GM11168 (cell line): Measurements from ENCODE around the gene BLTP3B.

ENCODE experiments used
- in situ Hi-C: fragments of 300-500 bp; cut with MboI; formaldehyde crosslinking; loops from one replicate; pipeline ENCODE4 v1.12.0; 2022; ENCODE audit warnings: low sequenced_read_pairs; ENCODE audit not compliant: unreplicated experiment

Gene BLTP3B

DNA sequence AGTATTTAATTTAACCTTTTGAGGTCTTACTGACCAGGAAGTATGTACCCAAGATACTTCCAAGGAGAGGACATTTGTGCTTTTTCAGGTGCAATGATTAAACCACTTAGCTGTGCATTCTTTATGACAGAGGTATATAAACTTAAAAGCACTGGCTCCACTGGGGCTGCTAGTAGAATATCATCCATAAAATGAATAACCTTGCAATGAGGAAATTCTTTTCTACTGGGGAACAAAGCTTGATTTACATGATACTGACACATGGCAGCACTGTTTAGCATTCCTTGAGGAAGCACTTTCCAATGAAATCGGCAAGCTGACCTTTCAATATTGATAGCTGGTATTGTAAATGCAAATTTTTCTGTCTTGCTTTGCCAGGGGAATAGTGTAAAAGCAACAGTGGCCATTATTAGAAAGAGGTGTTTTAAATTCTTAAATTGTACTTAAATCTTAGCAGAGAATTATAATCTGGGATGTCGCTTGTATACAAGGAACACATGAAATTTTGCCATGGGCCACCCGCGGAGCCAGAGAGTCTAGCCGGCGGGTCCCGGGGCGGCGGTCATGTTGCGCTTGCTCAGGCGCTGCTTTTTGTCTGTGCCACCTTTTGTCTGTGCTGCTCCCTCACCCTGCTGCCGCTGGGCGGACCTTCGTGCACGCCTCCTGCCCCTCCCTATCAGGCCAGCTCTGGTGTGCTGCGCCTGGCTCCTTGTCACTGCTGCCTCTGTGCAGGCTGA lies 20.9 kb upstream of the BLTP3B start:
- in situ Hi-C loops = no loop called here

DNA sequence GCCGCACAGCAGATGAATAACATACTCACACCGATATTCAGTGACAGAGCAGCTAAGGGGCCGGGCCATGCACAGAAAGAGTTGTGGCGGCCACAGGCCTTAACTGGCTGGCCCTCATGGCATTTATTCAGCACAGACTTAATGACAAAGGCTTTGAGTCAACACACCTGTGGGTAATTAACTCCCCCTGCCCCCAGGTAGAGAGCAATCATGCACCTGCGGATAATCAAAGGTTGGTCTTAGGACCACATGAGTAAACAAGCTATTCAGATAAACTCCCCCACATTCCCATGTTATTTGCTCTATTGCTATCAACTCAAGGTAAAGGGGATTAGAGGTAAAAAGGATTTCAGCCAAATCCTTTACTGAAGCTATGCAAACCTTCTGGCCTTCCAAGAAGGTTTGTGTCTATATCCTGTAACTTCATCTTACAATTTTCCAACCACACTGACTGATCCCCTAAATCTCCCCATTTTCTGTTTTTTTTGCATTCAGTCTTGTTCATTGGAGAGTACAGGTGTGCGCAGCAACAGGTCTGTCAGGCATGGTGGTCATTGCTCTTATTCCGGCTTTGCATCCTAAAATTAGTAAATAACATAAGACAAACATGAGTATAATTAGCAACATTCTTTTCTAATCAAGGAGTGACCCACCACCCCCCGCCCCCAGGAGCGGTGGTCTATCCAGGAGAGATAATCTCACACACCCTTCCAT lies 16.9 kb upstream of the BLTP3B start:
- in situ Hi-C loops = no loop called here

DNA sequence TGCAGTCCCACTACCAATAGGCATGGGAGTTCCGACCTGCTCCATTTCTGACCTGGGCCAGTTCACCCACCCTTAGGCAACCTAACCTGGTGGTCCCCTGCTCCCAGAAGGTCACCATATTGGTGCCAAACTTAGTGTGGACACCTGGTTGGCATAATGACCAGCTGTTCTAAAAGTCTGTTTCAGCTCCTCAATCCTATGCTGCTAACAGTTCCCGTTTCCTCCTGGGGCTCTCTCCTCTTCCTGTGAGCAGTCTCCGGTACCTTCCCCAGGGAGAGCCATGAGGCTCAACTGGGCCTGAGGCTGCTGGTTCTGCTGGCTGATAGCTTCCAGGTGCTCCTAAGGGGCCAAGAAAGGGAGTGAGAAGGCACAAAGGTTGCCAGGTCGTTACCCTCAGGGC lies 15.9 kb upstream of the BLTP3B start:
- in situ Hi-C loops = no loop called here

DNA sequence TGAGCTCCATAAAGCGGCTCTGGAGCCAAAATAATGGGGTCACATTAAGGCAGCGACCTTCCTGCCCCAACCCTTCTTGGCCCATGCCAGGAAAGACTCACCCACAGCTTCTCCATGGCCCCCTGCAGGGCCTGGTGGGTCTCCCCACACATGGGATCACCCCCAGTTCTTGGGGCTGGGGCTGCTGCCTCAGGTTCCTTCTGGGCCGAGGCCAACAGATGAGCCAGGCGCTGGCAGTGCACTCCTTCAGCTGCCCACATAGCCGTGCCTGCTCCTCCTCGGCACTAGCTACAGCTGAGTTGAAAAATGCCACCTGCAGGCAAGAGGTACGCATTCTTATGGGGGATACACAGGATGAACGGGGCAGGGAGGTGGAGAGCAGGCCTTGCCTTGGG lies 14.8 kb upstream of the BLTP3B start:
- in situ Hi-C loops = no loop called here

DNA sequence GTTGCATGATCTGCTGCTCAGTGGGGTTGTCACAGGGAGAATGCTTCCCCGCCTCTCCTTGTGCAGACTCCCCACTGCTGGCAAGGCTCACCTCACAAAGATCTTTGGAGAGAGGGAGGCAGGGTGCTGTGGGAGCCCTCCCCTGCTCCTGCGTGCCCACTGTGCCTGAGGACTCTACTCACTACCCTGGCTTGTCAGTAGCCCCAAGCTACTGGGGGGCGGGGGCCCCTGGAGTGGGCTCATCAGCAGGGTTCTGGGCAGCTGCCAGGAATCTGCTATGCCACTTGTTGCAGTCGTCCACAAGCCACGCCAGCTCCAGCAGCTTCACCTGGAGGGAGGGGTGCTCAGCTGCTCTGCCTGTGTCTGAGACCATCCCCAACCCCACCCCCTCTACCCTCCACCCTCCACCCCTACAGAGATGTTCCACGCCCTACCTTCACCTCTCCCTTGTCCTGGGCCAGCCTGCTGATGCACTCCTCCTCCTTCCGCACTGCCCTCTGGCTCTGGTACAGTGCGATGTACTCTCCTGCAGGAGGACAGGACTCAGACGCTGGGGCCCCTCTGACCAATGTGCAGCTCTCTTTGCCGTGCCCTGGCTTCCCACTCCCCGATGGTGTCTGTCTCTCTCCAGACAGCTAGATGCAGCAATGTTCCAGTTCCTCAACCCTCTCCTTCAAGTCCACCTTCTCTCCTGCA lies 14.2 kb upstream of the BLTP3B start:
- in situ Hi-C loops = no loop called here

DNA sequence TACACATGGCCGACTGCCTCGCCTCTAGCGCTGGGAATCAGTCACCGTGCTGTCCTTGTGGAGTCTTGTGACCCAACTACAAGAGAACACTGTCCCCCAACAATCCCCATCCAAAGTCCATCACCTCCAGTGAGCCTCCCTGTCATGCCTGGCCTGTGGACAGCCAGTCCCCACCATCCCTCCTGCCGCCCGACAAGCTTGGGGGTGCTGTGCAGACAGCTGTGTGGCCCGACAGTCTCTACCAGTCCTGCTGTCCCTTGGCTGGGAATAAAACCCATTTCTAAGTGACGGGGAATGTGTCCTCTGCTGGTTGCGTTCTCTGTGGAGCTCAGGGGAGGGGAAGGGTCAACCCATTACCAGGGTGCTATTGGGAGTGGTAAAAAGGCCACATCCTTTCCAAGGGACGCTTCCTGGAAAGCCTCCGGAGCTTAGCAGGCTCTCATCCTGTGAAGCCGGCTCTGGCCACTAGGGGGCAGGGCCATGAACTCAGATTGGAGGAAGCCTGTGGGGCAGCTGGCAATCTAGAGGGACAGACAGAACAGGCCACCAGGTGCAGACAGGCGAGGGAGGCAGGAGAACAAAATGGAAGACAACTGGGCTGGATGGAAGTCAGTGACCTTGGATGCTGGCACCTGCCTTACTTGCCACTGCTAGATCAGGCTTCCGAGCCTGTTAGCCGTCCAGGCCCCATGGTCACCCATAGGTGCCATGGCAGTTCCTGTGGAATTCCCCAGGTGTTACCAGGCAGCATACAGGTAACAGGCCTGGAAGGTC lies 12.0 kb upstream of the BLTP3B start:
- in situ Hi-C loops = no loop called here

DNA sequence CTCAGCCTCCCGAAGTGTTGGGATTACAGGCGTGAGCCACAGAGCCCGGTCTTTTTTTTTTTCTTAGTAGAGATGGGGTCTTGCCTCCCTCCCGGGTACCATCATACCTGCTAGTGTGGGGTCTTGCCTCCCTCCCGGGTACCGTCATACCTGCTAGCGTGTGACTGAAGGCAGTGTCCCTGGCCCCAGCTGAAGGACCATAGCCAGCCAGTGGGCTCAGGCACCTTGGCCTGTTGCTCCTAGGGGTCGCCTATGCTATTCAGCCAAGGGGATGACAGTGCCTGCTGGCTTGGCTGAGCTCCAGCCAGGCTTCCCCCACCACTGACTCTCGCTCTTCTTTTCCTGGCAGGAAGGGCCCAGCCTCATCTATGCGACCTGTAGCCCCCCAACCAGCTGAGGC lies 10.5 kb upstream of the BLTP3B start:
- in situ Hi-C loops = no loop called here

DNA sequence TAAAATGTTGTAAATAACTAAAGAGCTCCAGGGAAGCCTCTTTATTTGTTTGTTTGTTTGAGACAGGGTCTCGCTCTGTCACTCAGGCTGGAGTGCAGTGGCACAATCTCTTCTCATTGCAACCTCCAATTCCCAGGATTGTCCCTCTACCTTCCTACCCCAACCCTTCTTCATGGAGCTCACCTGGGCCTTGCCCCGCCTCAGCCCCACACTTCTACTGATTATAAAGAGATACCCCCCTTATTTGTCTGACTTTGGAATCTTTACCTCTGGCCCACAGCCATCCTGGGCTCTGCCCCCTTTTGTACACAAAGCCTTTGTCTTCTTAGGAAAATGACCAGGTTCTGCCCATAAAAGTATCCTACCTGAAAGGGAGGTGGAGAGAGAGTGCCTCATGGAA lies 9.1 kb upstream of the BLTP3B start:
- in situ Hi-C loops = no loop called here

DNA sequence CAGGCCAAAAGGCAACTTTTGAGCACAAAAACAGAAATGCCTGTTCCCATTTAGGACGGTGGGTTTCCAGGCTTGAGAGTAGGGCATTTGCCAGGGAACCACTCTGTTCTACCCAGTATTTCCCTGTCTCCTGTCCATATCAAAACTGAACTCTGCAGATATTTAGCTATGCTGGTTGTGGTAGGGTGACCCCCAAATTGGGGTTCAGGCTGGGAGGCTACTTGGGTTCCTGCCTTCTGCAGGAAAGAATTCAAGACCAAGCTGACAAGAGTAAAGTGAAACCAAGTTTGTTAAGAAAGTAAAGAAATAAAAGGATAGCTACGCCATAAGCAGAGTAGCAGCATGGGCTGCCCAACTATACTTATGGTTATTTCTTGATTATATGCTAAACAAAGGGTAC lies 3.6 kb upstream of the BLTP3B start:
- in situ Hi-C loops = no loop called here

DNA sequence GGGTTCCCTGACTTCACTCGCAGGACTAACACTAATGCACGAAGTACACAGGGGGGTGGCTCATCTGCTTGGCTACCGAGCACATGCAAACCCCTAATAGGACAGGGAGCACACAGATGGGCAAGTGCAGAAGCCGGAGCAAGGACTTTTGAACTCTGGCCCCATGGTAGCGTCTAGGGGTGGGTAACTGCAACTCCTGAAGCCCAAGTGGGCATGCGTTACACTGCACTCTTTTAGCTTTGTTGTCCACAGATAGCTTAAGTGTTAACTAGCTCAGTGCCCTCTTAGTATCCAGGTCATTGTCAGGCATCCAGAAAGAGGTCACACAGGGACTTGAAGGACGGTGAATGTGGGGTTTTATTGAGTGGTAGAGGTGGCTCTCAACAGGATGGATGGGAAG lies 3.0 kb upstream of the BLTP3B start:
- in situ Hi-C loops = no loop called here

DNA sequence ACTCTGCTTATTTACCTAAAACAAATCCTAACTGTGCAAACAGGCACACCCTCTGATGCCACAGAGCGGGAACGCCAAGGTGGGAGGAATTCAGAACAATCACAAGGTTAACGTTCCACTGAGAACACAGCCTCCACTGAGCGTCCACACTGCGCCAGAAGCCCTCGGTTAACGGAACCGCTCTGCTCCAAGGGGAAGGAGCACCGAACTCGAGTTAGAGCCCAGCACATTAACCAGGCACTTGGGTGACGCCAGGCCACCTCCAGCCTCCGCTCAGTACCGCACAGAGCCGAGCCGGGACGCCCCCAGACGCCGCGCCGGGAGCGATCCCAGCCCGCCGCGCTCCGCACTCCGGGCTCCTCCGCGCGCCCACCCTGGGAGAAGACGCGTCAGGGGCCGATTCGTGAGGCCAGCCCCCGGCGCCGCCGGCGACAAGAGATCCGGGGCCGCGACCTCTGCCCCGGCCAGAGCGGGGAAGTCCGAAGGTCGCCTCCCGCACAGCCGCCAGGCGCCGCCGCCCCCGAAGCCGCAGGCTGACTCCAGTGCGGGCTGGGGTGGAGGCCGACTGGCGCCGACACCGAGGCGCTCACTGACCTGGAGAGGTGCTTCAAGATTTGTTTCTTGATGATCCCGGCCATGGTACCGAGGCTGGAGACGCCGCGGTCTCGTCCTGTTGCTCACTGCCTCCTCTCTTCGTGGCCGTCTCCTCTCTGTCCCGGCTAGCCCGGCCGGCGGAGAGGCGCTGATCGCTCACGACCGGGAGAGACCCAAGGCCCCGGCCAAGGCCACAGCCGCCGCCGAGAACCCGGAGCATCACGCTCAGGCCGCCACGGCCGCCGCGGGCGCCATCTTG lies 450 bp downstream of the BLTP3B start:
- in situ Hi-C loops = no loop called here

DNA sequence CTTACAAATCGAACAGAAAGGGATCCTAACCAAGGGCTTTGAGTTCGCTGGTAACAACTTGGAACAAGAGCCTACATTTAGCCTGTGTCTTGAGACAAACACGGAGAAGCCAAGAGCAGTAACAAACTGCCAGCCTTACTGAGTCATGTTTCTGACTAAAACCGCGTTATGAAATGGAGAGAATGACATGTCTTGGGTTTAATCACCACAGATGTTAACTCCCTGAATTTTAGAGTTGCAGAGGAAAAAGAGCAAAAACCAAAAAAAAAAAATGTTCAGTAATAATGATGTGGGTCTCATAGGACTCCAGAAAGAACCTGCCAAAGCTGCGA lies 1.0 kb downstream of the BLTP3B start:
- in situ Hi-C loops = no loop called here

DNA sequence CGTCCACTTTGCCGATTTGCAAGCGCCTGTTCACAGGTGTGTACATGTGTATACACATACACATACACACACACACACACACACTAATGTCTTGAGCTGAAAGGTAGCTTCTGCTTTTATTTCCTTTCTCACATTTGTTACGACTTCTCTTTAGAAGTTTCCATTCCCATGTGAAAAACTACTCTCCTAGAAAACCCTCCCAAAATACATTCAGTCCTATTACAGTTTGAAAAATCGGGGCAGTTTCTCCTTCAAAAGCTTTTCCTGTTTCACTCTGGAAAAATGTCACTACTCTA lies 3.9 kb downstream of the BLTP3B start:
- in situ Hi-C loops = no loop called here

DNA sequence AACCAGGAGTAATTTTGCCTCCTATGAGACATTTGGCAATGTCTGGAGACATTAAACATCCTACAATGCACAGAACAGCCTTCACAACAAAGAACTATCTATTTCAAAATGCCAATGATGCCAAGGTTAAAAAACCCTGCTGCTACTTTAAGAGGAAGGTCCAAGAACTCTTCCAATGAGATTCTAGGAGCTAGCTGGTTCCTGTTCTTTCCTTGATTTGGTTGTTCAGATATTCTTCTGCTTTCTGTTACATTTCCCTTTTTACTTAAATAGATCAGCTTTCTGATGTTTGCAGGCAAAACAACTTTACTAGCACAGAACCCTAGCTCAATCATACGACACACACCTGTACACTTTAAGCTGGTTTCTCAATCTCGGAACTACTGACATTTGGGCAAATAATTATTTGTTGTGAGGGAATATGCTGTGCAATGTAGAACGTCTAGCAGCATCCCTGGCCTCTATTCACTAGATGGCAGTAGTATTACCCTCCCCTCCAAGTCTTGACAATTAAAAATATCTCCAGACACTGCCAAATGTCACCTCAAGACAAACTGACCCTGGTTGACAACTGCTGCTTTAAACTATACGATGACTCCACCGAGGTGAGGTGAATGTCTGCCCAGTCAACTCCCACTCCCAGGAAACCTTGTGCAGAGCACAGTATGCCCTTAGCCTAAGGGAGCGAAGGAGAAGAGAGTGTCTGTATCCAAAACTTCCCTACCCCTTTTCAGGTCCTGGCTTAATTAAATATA lies 4.4 kb downstream of the BLTP3B start:
- in situ Hi-C loops = no loop called here

DNA sequence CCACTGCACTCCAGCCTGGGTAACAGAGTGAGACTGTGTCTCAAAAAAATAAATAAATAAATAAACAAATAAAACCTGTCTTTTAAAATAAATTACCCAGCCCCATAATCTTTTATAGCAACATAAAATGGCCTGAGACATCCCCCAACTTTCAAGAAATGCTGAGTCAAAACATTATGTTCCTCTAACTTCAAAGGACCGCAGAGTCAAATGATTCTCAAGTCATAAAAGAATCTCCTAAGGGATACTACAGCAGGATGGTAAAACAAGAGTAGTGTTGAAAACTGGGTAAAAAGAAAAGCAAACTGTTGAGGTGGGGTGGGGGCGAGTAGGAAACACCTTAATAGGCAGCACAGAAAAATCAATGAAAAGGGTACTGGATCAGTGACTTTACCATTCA lies 9.5 kb downstream of the BLTP3B start:
- in situ Hi-C loops = no loop called here

DNA sequence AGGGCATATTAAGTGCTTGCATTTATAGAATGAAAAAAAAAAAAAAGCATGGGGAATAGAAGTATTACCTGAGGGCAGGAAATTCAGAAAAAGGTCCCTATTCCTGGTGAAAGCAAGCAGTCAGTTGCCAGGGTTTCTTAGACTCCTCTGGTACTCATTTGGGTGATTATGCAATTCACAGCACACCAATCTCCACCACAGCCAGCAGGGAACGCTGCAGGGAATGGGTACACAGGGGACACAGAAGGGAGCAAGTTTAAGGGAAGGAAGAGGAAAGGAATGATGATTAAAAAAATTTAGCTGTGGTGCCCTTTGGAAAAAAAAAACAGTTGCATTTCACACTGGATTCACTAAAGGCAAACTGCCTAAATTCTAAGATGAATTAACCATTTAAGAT lies 14.2 kb downstream of the BLTP3B start:
- in situ Hi-C loops = no loop called here

DNA sequence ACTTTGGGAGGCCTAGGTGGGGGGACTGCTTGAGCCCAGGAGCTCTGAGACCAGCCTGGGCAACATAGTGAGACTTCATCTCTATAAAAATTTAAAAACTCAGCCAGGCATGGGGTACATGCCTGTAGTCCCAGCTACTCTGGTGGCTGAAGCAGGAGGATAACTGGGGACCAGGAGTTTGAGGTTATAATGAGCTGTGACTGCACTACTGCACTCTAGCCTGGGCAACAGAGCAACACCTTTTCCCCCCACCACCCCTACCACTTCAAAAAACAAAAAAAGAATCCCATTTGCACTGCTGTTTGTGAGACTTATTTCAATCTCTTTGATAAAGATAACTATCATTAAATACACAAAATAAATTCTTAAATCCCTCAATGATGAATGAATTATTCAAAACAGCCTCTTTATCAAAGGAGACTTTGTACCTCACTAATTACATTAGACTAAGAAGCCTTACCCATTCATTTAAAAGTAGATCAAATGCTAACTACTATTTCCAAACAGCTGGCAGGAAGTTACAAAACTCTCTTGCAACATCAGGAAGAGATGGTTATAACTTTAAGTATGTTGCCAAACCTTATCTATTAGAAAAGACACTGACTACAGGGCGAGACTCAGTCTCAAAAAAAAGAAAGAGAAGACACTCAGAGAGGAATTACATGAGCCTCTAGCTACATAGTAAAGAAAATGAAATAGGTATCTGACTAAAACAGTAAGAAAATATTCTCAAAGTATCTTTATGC lies 14.7 kb downstream of the BLTP3B start:
- in situ Hi-C loops = no loop called here

DNA sequence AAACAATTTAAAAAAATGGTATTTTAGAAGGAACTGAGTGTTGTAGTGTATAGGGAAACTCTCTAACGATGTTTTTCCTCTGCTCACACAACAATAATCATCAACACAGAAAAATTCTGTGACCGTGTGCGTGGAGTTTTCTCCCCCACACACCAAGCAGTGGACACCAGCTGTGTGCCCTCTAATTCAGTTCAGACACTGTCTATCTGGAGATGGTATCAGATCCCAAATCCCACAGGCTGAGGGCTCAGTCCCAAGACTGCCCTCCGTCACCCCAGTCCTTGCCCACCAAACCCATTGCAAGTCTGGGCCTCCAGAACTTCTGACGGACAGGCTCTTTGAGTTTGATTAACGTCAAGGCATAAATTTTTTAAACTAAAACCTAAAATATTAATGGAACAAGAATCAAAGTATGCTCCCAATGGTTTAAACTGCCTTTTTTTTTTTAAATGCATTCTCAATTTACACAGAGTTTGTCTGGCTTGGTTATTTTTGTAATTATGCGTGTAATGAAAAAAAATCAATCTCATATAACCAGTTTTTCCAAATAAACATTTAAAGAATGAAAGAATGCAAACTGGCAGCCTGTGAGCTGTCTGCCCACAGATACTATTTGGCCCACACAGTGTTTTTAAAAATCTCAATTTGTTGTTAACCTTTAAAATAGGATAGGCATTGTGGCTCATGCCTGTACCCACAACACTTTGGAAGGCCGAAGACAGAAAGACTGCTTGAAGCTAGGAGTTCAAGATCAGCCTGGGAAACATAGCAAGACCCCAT lies 19.2 kb downstream of the BLTP3B start:
- in situ Hi-C loops = no loop called here
